Skin of body (tissue), 3 donors: ENCODE measurements around the gene TEAD3. TPM values are rescaled to one million over a fixed set of nuclear protein-coding genes. Genes with fewer than 3 reads are reported as not detected.

Experiments
- DNase-seq: peaks from one replicate; lab custom pipeline; 2025; lab: John Stamatoyannopoulos, UW
- small RNA-seq: library from RNA; depleted of rRNA; stranded (forward); fragments of <200 nt; gene quantifications from one replicate; pipeline ENCODE3, GENCODE V24; 2014; ENCODE audit warnings: low replicate concordance
- total RNA-seq: library from RNA; depleted of rRNA; stranded (reverse); fragments of >200 nt; gene quantifications from one replicate; pipeline ENCODE4 v1.2.3, GENCODE V29; 2014

TEAD3 gene
- total RNA-seq, 1 donor from 2014 or later: 14.3 TPM

DNA sequence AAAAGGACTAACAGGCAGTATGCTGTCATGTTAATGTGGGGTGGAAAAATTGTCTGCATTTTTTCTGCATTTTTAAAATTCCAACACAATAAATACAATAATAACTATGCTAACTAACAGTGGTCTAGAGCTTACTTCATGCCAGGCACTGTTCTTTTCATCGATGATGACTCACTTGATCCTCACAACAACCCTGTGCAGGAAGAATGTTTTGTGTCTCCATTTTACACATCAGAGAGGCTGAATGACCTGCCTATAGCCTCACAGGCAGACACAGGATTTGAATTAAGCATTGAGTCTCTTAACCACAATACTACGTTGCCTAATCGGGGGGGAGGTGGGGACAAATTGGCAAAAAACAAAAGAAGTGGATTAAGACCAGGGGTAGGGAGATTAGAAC lies 71.6 kb downstream of the TEAD3 start:
- no peak for DNase-seq

Small RNAs within 50 kb of the gene (small RNA-seq; reads per million reads assigned to genes)
- gene MIR7111: not detected

Other genes with a start within 250 kb of the TEAD3 start
- 12.9 TPM for gene ZNF76, start 237.3 kb downstream of the TEAD3 start, total RNA-seq
- 10.9 TPM for gene DEF6, start 199.3 kb downstream of the TEAD3 start, total RNA-seq
- gene PPARD, start 154.5 kb downstream of the TEAD3 start, total RNA-seq: 7.9 TPM
- gene FANCE, start 44.7 kb downstream of the TEAD3 start, total RNA-seq: 9.4 TPM
- gene RPL10A, start 28.7 kb downstream of the TEAD3 start, total RNA-seq: 2,139 TPM
- gene TULP1, start 15.8 kb upstream of the TEAD3 start, total RNA-seq: 0.39 TPM
- gene FKBP5, start 191.8 kb upstream of the TEAD3 start, total RNA-seq: 10.3 TPM
- gene ARMC12, start 240.0 kb upstream of the TEAD3 start, total RNA-seq: not detected